Lung (tissue), 12 donors: ENCODE measurements around the gene SORD. TPM values are rescaled to one million over a fixed set of nuclear protein-coding genes. Genes with fewer than 3 reads are reported as not detected.
"Not testable (repeated sequence)": the region's sequence is repeated elsewhere in the genome, so short reads cannot be mapped to it uniquely, and the experiment has no call there.

Experiments used
- ATAC-seq: fragments of 200-7000 bp; cut with Tn5 transposase; one replicate; pipeline ENCODE4 v1.9.1; 2020; ENCODE audit warnings: moderate number of reproducible peaks; ENCODE audit not compliant: insufficient read depth, low FRiP score
- DNase-seq, 3 donors: peaks; one replicate each; pipeline ENCODE4 v3.0.0-alpha.2; 2013 to 2017
- H3K27ac ChIP-seq, 2 donors: one replicate each; pipeline ENCODE4 v1.5.1; 2013; ENCODE audit warnings: mild to moderate bottlenecking in 2 of 2, moderate library complexity in 2 of 2, control low read depth in 1 of 2, inconsistent platforms in 1 of 2, low read depth in 1 of 2, low read length in 1 of 2
- H3K27me3 ChIP-seq, 3 donors: one replicate each; pipeline ENCODE4 v1.5.1; 2013; ENCODE audit warnings: low read length in 2 of 3; ENCODE audit not compliant: control insufficient read depth in 3 of 3, insufficient read depth in 3 of 3
- H3K36me3 ChIP-seq, 4 donors: one replicate each; pipeline ENCODE4 v1.5.1; 2013; ENCODE audit warnings: low read length in 4 of 4, mild to moderate bottlenecking in 1 of 4, moderate library complexity in 1 of 4; ENCODE audit not compliant: control insufficient read depth in 4 of 4, insufficient read depth in 4 of 4
- H3K4me1 ChIP-seq, 5 donors: one replicate each; pipeline ENCODE4 v1.5.1; 2013; ENCODE audit warnings: low read length in 5 of 5, mild to moderate bottlenecking in 2 of 5, moderate library complexity in 1 of 5; ENCODE audit not compliant: control insufficient read depth in 5 of 5, insufficient read depth in 5 of 5
- H3K4me3 ChIP-seq: one replicate; pipeline ENCODE4 v1.5.1; 2013; ENCODE audit warnings: mild to moderate bottlenecking, control low read depth, moderate library complexity
- H3K9ac ChIP-seq, 2 donors: one replicate each; pipeline ENCODE4 v1.5.1; 2013; ENCODE audit warnings: low read length in 2 of 2, control low read depth in 1 of 2; ENCODE audit not compliant: insufficient read depth in 1 of 2
- H3K9me3 ChIP-seq, 4 donors: one replicate each; pipeline ENCODE4 v1.5.1; 2013; ENCODE audit warnings: low read length in 3 of 4, mild to moderate bottlenecking in 1 of 4, moderate library complexity in 1 of 4; ENCODE audit not compliant: control insufficient read depth in 4 of 4, insufficient read depth in 3 of 4
- WGBS, 2 donors: extraction: QIAGEN DNeasy Blood & Tissue Kit; methylation state at CpG; one replicate each; pipeline ENCODE4 v1.1.7; 2013; 5-methylcytosine and 5-hydroxymethylcytosine counted together
- polyA plus RNA-seq, 2 donors: library from polyadenylated mRNA; stranded (reverse); fragments of 200-250 nt; gene quantifications; one replicate each; pipeline ENCODE4 v1.2.1, GENCODE V29; 2013
- total RNA-seq, 2 donors: library from RNA; depleted of rRNA in 1 of 2; stranded (reverse); fragments of >200 nt in 1 of 2; gene quantifications; one replicate each; pipeline ENCODE4 v1.2.1, GENCODE V29; 2014 to 2021
- TF ChIP-seq, protein P1 (sequence below): IDR thresholded peaks from 2 replicates; pipeline ENCODE4 v1.5.1; 2012; ENCODE audit warnings: mild to moderate bottlenecking; ENCODE audit errors: control extremely low read depth, extremely low read depth
- donor health status: control.
- donor health status: control.
- donor health status: Bipolar disorder and iron deficiency.
- donor health status: healthy.
- donor health status: DM: yes; HTN: yes; CAD: no.

Gene SORD
- total and polyA plus RNA-seq, 4 donors = 3.5 to 18.2 (median 16.4) TPM

GRCh38 chr15:44987711-44988110, 35.3 kb upstream of the SORD start:
- not testable (repeated sequence) for H3K9me3 ChIP-seq, H3K27ac ChIP-seq, H3K9ac ChIP-seq, H3K36me3 ChIP-seq, DNase-seq, H3K27me3 ChIP-seq, ATAC-seq, H3K4me3 ChIP-seq, H3K4me1 ChIP-seq
- WGBS, 2 donors = 91 to 93% methylated on average over 1 of the region's 1 CpG

DNA sequence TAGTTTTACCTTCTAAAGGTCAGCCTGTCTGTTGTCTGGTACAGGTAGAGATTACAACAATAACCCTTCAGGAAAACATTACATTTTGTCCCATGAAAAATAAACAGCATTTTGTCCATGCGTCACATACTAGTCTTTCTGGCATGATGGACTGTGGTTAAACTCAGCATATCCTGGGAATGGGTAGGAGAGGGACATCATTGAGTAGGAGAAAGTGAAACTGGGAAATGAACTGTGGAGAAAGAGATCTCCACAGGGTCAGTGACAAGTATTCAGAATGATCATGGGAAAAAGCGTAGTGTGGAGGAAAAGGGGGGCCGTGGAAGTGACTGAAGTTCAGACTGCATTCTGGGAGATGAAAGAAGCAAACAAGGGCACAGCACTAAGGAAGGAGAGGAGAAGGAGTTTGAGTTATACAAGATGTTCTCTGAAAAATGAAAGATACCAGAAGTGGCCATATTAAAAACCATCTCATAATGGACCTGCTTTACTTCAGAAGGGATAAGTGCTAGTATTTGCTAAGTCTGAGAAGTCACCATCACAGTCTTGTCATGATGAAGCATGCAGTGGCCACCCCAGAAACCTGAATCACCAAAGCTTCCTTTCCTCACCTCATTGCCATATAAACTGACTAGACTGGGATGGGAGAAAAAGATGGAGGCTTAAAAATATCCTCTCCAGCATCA, 34.7 kb upstream of the SORD start:
- H3K9me3 ChIP-seq, H3K4me1 ChIP-seq, H3K36me3 ChIP-seq, H3K27ac ChIP-seq, DNase-seq, H3K9ac ChIP-seq, H3K27me3 ChIP-seq, H3K4me3 ChIP-seq: not testable (repeated sequence)
- 73 to 87% methylated on average over 1 of the region's 3 CpGs for WGBS, 2 donors
- peak; percentile 27 for ATAC-seq

DNA sequence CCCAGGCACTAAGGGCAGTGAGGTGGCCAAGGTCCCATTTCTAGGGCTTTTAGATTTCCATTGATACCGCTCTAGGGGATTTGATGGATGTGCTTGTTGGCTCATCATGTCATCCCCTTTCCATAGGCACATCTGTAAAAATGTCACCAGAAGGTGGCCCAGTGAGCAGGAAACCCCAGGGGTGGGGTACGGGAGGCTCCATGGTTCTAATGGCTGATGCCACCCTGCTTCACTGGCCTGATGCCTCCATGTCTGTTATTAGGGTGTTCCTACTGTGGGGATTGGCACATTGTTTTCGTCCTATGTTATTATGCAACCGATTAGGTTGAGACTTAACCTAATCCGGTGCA, 34.1 kb upstream of the SORD start:
- H3K9ac ChIP-seq, DNase-seq, ATAC-seq, H3K36me3 ChIP-seq, H3K9me3 ChIP-seq, H3K27ac ChIP-seq, H3K4me3 ChIP-seq, H3K27me3 ChIP-seq, H3K4me1 ChIP-seq: not testable (repeated sequence)
- 89 to 90% methylated on average over 3 to 4 of the region's 5 CpGs for WGBS, 2 donors

- not testable (repeated sequence) for H3K9me3 ChIP-seq, H3K36me3 ChIP-seq, H3K4me1 ChIP-seq, H3K4me3 ChIP-seq, H3K27ac ChIP-seq, DNase-seq, H3K9ac ChIP-seq, H3K27me3 ChIP-seq, ATAC-seq
- WGBS, 2 donors = 74 to 80% methylated on average over 3 of the region's 3 CpGs
These were observed 25.4 kb upstream of the SORD start for GRCh38 chr15:44997632-44998031.

DNA sequence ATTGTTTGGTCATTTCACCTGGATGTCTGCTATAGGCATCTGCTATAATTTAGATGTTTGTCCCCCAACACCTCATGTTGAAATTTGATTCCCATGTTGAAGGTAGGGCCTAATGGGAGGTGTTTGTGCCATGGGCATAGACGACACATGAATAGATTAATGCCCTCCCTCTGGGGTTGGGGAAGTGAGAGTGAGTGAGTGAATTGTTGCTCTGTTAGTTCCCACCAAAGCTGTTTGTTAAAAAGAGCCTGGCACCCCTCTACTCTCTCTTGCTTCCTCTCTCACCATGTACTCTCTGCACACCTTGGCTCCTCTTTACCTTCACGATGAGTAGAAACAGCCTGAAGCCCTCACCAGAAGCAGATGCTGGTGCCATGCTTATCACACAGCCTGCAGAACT, 23.9 kb upstream of the SORD start:
- ATAC-seq (no peak), DNase-seq (no peak)
- Histone ChIP-seq H3K9me3 (no peaks in the 10 kb centered on the region), H3K27me3 (no peaks in the 10 kb centered on the region), H3K27ac (no peak overlapping the region), H3K4me3 (no peak overlapping the region), H3K36me3 (no peaks in the 10 kb centered on the region), H3K4me1 (no peaks in the 10 kb centered on the region), H3K9ac (no peak overlapping the region)
- WGBS, 2 donors = 69 to 85% methylated on average over 2 of the region's 2 CpGs
- TF ChIP-seq, protein P1, sequence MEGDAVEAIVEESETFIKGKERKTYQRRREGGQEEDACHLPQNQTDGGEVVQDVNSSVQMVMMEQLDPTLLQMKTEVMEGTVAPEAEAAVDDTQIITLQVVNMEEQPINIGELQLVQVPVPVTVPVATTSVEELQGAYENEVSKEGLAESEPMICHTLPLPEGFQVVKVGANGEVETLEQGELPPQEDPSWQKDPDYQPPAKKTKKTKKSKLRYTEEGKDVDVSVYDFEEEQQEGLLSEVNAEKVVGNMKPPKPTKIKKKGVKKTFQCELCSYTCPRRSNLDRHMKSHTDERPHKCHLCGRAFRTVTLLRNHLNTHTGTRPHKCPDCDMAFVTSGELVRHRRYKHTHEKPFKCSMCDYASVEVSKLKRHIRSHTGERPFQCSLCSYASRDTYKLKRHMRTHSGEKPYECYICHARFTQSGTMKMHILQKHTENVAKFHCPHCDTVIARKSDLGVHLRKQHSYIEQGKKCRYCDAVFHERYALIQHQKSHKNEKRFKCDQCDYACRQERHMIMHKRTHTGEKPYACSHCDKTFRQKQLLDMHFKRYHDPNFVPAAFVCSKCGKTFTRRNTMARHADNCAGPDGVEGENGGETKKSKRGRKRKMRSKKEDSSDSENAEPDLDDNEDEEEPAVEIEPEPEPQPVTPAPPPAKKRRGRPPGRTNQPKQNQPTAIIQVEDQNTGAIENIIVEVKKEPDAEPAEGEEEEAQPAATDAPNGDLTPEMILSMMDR = no peak

DNA sequence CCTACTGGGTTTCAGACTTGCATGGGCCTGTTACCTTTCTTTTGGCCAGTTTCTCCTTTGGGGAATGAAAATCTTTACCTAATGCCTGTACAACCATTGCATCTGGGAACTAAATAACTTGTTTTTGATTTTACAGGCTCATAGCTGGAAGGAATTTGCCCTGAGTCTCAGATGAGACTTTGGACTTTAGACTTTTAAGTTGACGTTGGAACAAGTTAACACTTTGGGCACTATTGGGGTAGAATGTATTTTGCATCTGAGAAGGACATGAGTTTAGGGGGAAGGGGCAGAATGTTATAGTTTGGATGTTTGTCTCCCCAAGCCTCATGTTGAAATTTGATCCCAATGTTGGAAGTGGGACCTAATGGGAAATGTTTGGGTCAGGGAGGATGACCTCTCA, 21.8 kb upstream of the SORD start:
- H3K4me3 ChIP-seq, H3K4me1 ChIP-seq, H3K9ac ChIP-seq, H3K36me3 ChIP-seq, DNase-seq, H3K9me3 ChIP-seq, H3K27me3 ChIP-seq, ATAC-seq, H3K27ac ChIP-seq: not testable (repeated sequence)
- 84 to 89% methylated on average over 1 of the region's 1 CpG for WGBS, 2 donors

DNA sequence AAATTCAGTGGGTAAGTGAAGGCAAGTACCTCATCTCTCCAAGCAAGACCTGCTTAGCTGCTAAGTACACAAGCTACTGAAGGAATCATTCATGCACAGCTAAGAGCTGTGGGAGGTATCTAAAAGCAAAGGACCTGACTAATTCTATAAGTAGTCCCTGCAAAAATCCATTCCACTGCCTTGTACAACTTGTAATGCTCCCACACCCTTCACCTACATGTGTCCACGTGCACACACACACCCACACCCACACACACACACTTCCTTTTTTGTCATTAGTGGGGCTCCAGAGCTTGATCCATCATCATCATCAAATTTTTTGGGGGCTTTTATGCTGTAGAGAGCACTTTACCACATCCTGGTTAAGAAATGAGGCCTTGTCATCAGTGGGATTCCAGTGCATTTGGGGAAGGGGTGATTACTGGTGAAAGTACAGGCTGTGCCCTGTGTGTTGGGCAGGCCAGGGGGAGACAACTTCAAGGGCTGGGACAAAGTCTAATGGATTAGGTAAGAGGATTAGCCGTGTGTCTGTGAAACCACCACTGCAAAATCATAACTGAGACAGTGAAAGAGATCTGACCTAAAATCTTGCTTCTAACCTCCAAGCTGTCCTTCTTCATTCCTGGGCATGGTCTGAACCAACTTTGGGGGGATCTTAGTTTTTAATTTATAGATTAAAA, 19.1 kb upstream of the SORD start:
- not testable (repeated sequence) for H3K36me3 ChIP-seq, H3K4me1 ChIP-seq, ATAC-seq, H3K27ac ChIP-seq, H3K27me3 ChIP-seq, DNase-seq, H3K4me3 ChIP-seq, H3K9me3 ChIP-seq, H3K9ac ChIP-seq
- WGBS, 2 donors = 61 to 71% methylated on average over 2 of the region's 2 CpGs
